Sigmoid colon (tissue), 4 donors: Measurements from ENCODE around the gene CAPRIN1.

Source experiments
- CTCF ChIP-seq, 4 experiments: fragments of 450-650 bp in 3 of 4; fragments of 200-600 bp in 1 of 4; IDR thresholded peaks; one replicate each; pipeline ENCODE4 v1.5.1; 2016 to 2019; ENCODE audit warnings: antibody characterized with exemption in 4 of 4, mild to moderate bottlenecking in 3 of 4, moderate library complexity in 2 of 4
- EP300 ChIP-seq, 4 donors: sonication (generic); formaldehyde crosslinking; IDR thresholded peaks; one replicate each; pipeline ENCODE4 v1.6.1; 2017; ENCODE audit warnings: antibody characterized with exemption in 4 of 4
- POLR2A ChIP-seq, 2 donors: fragments of 450-650 bp; IDR thresholded peaks; one replicate each; pipeline ENCODE4 v1.6.1; 2016; ENCODE audit warnings: antibody characterized with exemption in 2 of 2, mild to moderate bottlenecking in 2 of 2, moderate library complexity in 2 of 2
- POLR2AphosphoS5 ChIP-seq, 4 donors: sonication (generic); formaldehyde crosslinking; IDR thresholded peaks; one replicate each; pipeline ENCODE4 v1.6.1; 2017; ENCODE audit warnings: antibody characterized with exemption in 4 of 4

- TF ChIP-seq CTCF (IDR thresholded peaks at IDR 0.05) (no peak), POLR2AphosphoS5 (IDR thresholded peaks at IDR 0.05) (no peak), POLR2A (IDR thresholded peaks at IDR 0.05) (no peak), EP300 (IDR thresholded peaks at IDR 0.05) (no peak)
Measured at GRCh38 chr11:34146411-34146810, 94.9 kb downstream of the CAPRIN1 start.
